Kidney epithelial cell (primary cell): Measurements from ENCODE around the gene NMD3. TPM values are rescaled to one million over a fixed set of nuclear protein-coding genes. Genes with fewer than 3 reads are reported as not detected.

Experiments used
- DNase-seq: peaks from one replicate; pipeline ENCODE4 v3.0.0-alpha.2; 2010; ENCODE audit warnings: low read depth
- H3K27me3 ChIP-seq: 2 replicates; pipeline ENCODE4 v1.6.0; 2011; ENCODE audit warnings: low read length; ENCODE audit not compliant: control insufficient read depth, insufficient read depth
- H3K36me3 ChIP-seq: 2 replicates; pipeline ENCODE4 v1.5.1; 2011; ENCODE audit warnings: low read length; ENCODE audit not compliant: control insufficient read depth, insufficient read depth
- H3K4me3 ChIP-seq: 2 replicates; pipeline ENCODE4 v1.5.1; 2011; ENCODE audit warnings: low read depth, mild to moderate bottlenecking, control low read depth, low read length
- total RNA-seq: library from RNA; depleted of rRNA; stranded (reverse); fragments of >200 nt; gene quantifications from 2 replicates; pipeline ENCODE4 v1.2.3, GENCODE V29; 2015
- TF ChIP-seq, protein P1 (sequence below): IDR thresholded peaks from 2 replicates; pipeline ENCODE4 v1.5.1; 2011; ENCODE audit warnings: mild to moderate bottlenecking, moderate library complexity, low read length, control low read depth, inconsistent platforms; ENCODE audit not compliant: insufficient read depth, poor library complexity, severe bottlenecking

NMD3 gene
- total RNA-seq, 1 donor from 2014 or later: 53.9 TPM

DNA sequence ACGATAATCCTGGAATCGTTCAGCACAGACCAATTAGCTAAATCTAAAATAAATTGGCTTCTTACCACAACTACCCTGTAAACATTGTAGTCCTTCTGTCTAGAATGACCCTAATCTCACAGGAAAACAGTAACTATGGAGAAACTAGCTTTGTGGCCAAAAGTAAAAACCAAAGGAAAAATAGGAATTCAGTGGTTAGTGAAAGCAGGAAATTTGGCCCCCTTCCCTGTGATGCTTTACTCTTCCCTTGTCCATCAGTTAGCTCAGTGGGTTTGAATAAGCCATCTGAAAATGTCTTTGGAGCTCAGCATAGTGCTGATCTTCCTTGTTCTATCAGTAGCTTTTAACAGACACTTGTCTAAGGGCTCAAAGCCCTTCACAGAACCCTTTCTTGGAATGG lies 1.6 kb downstream of the NMD3 start:
- no peaks in the 10 kb centered on the region for H3K36me3 ChIP-seq
- no peaks in the 10 kb centered on the region for H3K27me3 ChIP-seq
- TF ChIP-seq, protein P1, sequence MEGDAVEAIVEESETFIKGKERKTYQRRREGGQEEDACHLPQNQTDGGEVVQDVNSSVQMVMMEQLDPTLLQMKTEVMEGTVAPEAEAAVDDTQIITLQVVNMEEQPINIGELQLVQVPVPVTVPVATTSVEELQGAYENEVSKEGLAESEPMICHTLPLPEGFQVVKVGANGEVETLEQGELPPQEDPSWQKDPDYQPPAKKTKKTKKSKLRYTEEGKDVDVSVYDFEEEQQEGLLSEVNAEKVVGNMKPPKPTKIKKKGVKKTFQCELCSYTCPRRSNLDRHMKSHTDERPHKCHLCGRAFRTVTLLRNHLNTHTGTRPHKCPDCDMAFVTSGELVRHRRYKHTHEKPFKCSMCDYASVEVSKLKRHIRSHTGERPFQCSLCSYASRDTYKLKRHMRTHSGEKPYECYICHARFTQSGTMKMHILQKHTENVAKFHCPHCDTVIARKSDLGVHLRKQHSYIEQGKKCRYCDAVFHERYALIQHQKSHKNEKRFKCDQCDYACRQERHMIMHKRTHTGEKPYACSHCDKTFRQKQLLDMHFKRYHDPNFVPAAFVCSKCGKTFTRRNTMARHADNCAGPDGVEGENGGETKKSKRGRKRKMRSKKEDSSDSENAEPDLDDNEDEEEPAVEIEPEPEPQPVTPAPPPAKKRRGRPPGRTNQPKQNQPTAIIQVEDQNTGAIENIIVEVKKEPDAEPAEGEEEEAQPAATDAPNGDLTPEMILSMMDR: no peak
- DNase-seq: no peak
- peak overlapping the region; percentile 87 for H3K4me3 ChIP-seq

DNA sequence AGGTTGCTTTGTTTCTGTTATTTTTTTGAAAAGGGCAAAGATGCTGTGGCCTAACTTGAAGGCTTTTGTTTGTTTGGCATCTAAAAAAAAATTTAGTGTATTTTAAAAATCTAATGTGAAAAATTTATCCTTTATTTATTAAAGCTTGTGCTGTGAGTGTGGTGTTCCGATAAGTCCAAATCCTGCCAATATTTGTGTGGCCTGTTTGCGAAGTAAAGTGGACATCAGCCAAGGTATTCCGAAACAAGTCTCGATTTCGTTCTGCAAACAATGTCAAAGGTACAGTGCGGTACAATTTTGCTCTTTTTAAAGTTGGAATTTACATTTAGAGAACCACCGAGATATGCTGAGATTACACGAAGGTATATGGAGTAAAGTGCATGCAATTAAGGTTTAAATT lies 3.7 kb downstream of the NMD3 start:
- no peaks in the 10 kb centered on the region for H3K36me3 ChIP-seq
- DNase-seq: no peak
- TF ChIP-seq, protein P1: no peak
- no peaks in the 10 kb centered on the region for H3K27me3 ChIP-seq
- H3K4me3 ChIP-seq: no peak overlapping the region

DNA sequence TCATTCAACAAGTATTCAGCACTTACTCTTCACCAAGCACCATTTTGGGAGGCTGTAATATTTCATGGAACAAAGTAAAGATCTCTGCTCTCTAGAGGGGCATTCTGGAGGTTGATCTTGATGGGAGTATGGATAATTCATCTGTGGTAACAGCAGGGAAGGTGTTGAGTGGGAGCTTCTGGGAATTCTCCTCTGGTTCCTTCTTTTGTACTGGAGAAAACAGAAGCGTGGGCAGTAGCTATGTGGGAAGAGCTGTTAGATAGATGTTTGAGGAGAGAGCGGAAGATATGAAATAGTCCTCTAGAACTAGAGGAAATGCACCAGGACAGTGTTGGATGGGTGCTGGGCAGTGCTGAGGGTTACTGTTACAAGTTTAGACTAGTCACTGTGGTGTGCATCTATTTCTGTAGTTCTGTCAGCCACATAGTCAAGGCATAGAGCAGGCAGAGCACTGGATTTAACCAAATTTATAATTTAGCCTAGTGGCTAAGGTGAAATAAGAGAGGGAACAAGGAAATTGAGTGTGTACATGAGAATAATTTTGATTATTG lies 9.6 kb downstream of the NMD3 start:
- no peaks in the 10 kb centered on the region for H3K36me3 ChIP-seq
- no peak for DNase-seq
- no peak overlapping the region for H3K4me3 ChIP-seq
- no peaks in the 10 kb centered on the region for H3K27me3 ChIP-seq
- TF ChIP-seq, protein P1: no peak

DNA sequence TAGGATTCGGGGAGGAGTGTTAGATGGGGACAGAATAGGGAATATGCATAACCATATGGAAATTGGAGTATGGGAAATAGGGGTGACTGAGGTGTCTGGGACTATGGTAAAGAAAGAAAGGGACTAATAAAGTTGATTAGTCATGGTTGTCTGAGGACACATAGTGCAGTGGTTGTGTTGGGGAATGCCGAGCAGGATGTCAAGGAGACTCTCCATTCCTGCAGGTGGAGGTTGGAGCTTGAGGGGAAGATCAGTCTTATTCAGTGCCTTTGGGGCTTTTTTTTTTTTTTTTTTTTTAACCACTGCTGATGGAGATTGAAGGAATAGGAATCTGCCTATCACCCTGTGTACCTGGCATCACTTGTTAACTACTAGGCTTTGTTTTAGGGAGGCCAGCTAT lies 10.8 kb downstream of the NMD3 start:
- TF ChIP-seq, protein P1: no peak
- no peak for DNase-seq
- H3K4me3 ChIP-seq: no peak overlapping the region
- no peaks in the 10 kb centered on the region for H3K36me3 ChIP-seq
- no peaks in the 10 kb centered on the region for H3K27me3 ChIP-seq

DNA sequence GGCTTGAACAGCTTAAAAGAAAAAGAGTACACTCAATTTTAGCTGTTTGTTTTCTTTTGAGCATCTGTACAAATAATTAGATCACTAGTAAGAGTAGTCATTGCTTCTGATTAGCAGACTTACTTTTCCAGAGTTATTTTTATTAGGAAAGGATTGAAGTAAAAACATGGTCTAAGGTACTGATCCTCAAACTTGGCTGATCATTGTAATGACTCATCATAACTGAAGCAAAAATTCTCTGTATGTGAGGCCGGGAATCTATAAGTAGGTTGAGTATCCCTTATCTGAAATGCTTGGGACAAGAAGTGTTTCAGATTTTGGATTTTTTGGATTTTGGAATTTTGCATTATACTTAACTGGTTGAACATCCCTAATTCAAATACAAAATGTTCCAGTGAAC lies 12.4 kb downstream of the NMD3 start:
- peaks cover 1% of the 10 kb centered on the region for H3K36me3 ChIP-seq
- H3K27me3 ChIP-seq: no peaks in the 10 kb centered on the region
- TF ChIP-seq, protein P1: no peak
- H3K4me3 ChIP-seq: no peak overlapping the region
- DNase-seq: no peak

DNA sequence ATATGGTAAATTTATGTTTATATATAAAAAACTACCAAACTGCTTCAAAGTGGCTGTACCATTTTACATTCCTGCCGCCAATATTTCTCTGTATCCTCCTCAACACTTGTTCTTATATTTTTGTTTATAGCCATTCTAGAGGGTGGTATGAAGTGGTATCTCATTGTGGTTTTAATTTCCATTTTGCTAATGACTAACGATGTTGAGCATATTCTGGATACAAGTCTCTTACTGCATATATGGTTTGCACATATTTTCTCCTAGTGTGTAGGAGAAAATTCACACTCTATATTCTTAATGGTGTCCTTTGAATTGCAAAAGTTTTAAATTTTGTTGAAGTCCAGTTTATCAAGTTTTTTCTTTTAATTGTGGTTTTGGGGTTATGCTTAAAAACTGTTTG lies 15.1 kb downstream of the NMD3 start:
- Histone ChIP-seq H3K27me3 (no peaks in the 10 kb centered on the region), H3K4me3 (no peak overlapping the region), H3K36me3 (peaks cover 1% of the 10 kb centered on the region)
- TF ChIP-seq, protein P1: no peak
- DNase-seq: no peak
